Mucosa of rectum (tissue), 2 donors: Measurements from ENCODE around the gene FAM120B.

Experiments
- H3K27ac ChIP-seq, 2 donors: one replicate each; pipeline ENCODE4 v1.7.0; 2013; ENCODE audit warnings: inconsistent platforms in 2 of 2, low read depth in 2 of 2, low read length in 2 of 2
- H3K27me3 ChIP-seq, 2 donors: one replicate each; pipeline ENCODE4 v1.7.0; 2013; ENCODE audit warnings: low read length in 2 of 2; ENCODE audit not compliant: control insufficient read depth in 2 of 2, insufficient read depth in 2 of 2
- H3K36me3 ChIP-seq, 2 donors: one replicate each; pipeline ENCODE4 v1.7.0; 2013; ENCODE audit warnings: low read length in 2 of 2; ENCODE audit not compliant: control insufficient read depth in 2 of 2, insufficient read depth in 2 of 2
- H3K4me1 ChIP-seq, 2 donors: one replicate each; pipeline ENCODE4 v1.7.0; 2013; ENCODE audit warnings: low read length in 2 of 2, mild to moderate bottlenecking in 1 of 2; ENCODE audit not compliant: control insufficient read depth in 2 of 2, insufficient read depth in 2 of 2
- H3K4me3 ChIP-seq, 2 donors: one replicate each; pipeline ENCODE4 v1.7.0; 2013; ENCODE audit warnings: low read length in 2 of 2
- H3K9ac ChIP-seq, 2 donors: one replicate each; pipeline ENCODE4 v1.7.0; 2013; ENCODE audit warnings: low read length in 2 of 2, low read depth in 1 of 2, mild to moderate bottlenecking in 1 of 2
- H3K9me3 ChIP-seq, 2 donors: one replicate each; pipeline ENCODE4 v1.7.0; 2013; ENCODE audit warnings: low read length in 2 of 2; ENCODE audit not compliant: control insufficient read depth in 2 of 2
- donor health status: healthy.
- donor health status: Normal muscosa, but diverticular disease.

Gene FAM120B

GRCh38 chr6:170367241-170367640 lies 60.7 kb downstream of the FAM120B start:
- peaks cover 8 to 31% of the 10 kb centered on the region in 2 donors for H3K36me3 ChIP-seq
- H3K4me1 ChIP-seq: peaks cover 5 to 15% of the 10 kb centered on the region in 2 donors
- H3K9me3 ChIP-seq: no peaks in the 10 kb centered on the region
- no peak overlapping the region for H3K27ac ChIP-seq
- no peaks in the 10 kb centered on the region for H3K27me3 ChIP-seq
- H3K9ac ChIP-seq: no peak overlapping the region
- no peak overlapping the region for H3K4me3 ChIP-seq

GRCh38 chr6:170368544-170368943 lies 62.0 kb downstream of the FAM120B start:
- H3K9ac ChIP-seq: no peak overlapping the region
- H3K4me1 ChIP-seq: peaks cover 5 to 17% of the 10 kb centered on the region in 2 donors
- H3K4me3 ChIP-seq: no peak overlapping the region
- H3K36me3 ChIP-seq: peaks cover 7 to 25% of the 10 kb centered on the region in 2 donors
- no peak overlapping the region for H3K27ac ChIP-seq
- H3K9me3 ChIP-seq: no peaks in the 10 kb centered on the region
- H3K27me3 ChIP-seq: no peaks in the 10 kb centered on the region

- peak overlapping the region in 1 of 2 donors; percentile 34 for H3K9ac ChIP-seq
- H3K4me3 ChIP-seq: no peak overlapping the region
- peaks cover 3 to 20% of the 10 kb centered on the region in 2 donors for H3K36me3 ChIP-seq
- no peaks in the 10 kb centered on the region for H3K9me3 ChIP-seq
- H3K4me1 ChIP-seq: peaks cover 5 to 17% of the 10 kb centered on the region in 2 donors
- H3K27me3 ChIP-seq: no peaks in the 10 kb centered on the region
- H3K27ac ChIP-seq: peak overlapping the region; percentile 35 to 56
These were observed 62.8 kb downstream of the FAM120B start for GRCh38 chr6:170369403-170369802.

GRCh38 chr6:170370416-170370815 lies 63.9 kb downstream of the FAM120B start:
- Histone ChIP-seq H3K9ac (no peak overlapping the region), H3K4me1 (peaks cover 5 to 17% of the 10 kb centered on the region in 2 donors), H3K4me3 (no peak overlapping the region), H3K27ac (peak overlapping the region in 1 of 2 donors; percentile 23), H3K36me3 (peaks cover 0 to 11% of the 10 kb centered on the region in 2 donors), H3K9me3 (no peaks in the 10 kb centered on the region), H3K27me3 (no peaks in the 10 kb centered on the region)

- H3K36me3 ChIP-seq: peaks cover 5 to 16% of the 10 kb centered on the region in 2 donors
- no peak overlapping the region for H3K4me3 ChIP-seq
These were observed 64.5 kb downstream of the FAM120B start for GRCh38 chr6:170371080-170371479.

GRCh38 chr6:170371588-170371987 lies 65.0 kb downstream of the FAM120B start:
- H3K9me3 ChIP-seq: no peaks in the 10 kb centered on the region
- no peak overlapping the region for H3K27ac ChIP-seq
- no peaks in the 10 kb centered on the region for H3K27me3 ChIP-seq
- peaks cover 6 to 17% of the 10 kb centered on the region in 2 donors for H3K36me3 ChIP-seq
- H3K9ac ChIP-seq: no peak overlapping the region
- no peak overlapping the region for H3K4me3 ChIP-seq
- peaks cover 5 to 17% of the 10 kb centered on the region in 2 donors for H3K4me1 ChIP-seq

More at GRCh38 chr6:170371080-170371479, 64.5 kb downstream of the FAM120B start:
- Histone ChIP-seq H3K9ac (no peak overlapping the region), H3K9me3 (no peaks in the 10 kb centered on the region), H3K27ac (no peak overlapping the region), H3K4me1 (peaks cover 5 to 17% of the 10 kb centered on the region in 2 donors), H3K27me3 (no peaks in the 10 kb centered on the region)

- H3K9me3 ChIP-seq: no peaks in the 10 kb centered on the region
- peaks cover 5 to 17% of the 10 kb centered on the region in 2 donors for H3K4me1 ChIP-seq
- H3K27ac ChIP-seq: no peak overlapping the region
- peaks cover 6 to 16% of the 10 kb centered on the region in 2 donors for H3K36me3 ChIP-seq
- no peaks in the 10 kb centered on the region for H3K27me3 ChIP-seq
- H3K4me3 ChIP-seq: no peak overlapping the region
- H3K9ac ChIP-seq: no peak overlapping the region
These were observed 66.1 kb downstream of the FAM120B start for GRCh38 chr6:170372380-170373325.

- Histone ChIP-seq H3K9ac (no peak overlapping the region), H3K9me3 (no peaks in the 10 kb centered on the region), H3K27me3 (no peaks in the 10 kb centered on the region), H3K4me3 (no peak overlapping the region), H3K4me1 (peaks cover 5 to 13% of the 10 kb centered on the region in 2 donors), H3K36me3 (peaks cover 6 to 11% of the 10 kb centered on the region in 2 donors), H3K27ac (no peak overlapping the region)
These were observed 68.2 kb downstream of the FAM120B start for GRCh38 chr6:170374571-170375444.

GRCh38 chr6:170375661-170376060 lies 69.1 kb downstream of the FAM120B start:
- no peak overlapping the region for H3K27ac ChIP-seq
- H3K4me1 ChIP-seq: peaks cover 0 to 4% of the 10 kb centered on the region in 2 donors
- H3K27me3 ChIP-seq: no peaks in the 10 kb centered on the region
- H3K9me3 ChIP-seq: no peaks in the 10 kb centered on the region
- peaks cover 6 to 11% of the 10 kb centered on the region in 2 donors for H3K36me3 ChIP-seq
- H3K9ac ChIP-seq: no peak overlapping the region
- no peak overlapping the region for H3K4me3 ChIP-seq
